HG03095 (cell line): ENCODE measurements around the gene ACP4.

ENCODE experiments used
- ATAC-seq: cut with Tn5 transposase; IDR thresholded peaks from one replicate; pipeline ENCODE4 v1.9.1; 2021; ENCODE audit warnings: moderate library complexity; ENCODE audit not compliant: unreplicated experiment

ACP4 gene

DNA sequence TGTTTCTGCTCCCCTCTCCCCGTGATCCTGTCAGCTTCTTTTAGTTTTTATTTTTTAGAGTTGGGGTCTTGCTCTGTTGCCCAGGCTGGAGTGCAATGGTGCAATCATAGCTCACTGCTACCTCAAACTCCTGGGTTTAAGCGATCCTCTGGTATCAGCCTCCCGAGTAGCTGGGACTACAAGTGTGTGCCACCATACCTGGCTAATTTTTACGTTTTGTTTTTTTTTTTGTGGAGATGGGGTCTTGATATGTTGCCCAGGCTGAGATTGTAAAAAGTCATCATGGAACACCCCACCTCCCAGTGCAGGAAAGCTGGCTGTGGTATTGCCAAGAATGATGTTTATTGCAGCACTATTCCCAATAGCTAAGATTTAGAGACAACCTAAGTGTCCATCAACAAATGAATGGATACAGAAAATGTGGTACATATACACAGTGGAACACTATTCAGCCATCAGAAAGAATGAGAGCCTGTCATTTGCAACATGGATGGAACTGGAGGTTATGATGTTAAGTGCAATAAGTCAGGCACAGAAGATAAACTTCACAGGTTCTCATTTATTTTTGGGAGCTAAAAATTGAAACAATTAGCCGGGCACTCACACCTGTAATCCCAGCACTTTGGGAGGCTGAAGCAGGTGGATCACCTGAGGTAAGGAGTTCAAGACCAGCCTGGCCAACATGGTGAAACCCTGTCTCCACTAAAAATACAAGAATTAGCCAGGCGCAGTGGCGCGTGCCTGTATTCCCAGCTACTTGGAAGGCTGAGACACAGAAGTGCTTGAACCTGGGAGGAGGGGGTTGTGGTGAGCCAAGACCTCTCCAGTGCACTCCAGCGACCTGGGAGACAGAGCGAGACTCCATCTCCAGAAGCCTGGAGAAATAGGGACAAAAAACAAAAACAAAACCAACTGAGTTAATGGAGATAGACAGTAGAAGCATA lies 49.8 kb downstream of the ACP4 start:
- no peak for ATAC-seq

GRCh38 chr19:50842130-50842529 lies 51.9 kb downstream of the ACP4 start:
- ATAC-seq, result no peak

DNA sequence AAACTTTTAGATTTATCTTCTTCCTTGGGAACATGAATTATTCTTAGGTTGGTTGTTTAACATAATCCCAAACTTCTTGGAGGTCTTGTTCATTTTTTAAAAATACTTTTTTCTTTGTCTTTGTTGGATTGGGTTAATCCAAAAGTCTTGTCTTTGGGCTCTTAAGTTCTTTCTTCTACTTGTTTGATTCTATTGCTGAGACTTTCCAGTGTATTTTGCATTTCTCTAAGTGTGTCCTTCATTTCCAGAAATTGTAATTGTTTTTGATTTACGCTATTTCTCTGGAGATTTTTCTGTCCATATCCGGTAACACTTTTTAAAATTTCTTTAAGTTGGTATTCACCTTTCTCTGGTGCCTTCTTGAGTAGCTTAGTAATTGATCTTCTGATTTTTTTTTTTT lies 53.0 kb downstream of the ACP4 start:
- ATAC-seq, result no peak

GRCh38 chr19:50843701-50844221 lies 53.5 kb downstream of the ACP4 start:
- ATAC-seq, result no peak

DNA sequence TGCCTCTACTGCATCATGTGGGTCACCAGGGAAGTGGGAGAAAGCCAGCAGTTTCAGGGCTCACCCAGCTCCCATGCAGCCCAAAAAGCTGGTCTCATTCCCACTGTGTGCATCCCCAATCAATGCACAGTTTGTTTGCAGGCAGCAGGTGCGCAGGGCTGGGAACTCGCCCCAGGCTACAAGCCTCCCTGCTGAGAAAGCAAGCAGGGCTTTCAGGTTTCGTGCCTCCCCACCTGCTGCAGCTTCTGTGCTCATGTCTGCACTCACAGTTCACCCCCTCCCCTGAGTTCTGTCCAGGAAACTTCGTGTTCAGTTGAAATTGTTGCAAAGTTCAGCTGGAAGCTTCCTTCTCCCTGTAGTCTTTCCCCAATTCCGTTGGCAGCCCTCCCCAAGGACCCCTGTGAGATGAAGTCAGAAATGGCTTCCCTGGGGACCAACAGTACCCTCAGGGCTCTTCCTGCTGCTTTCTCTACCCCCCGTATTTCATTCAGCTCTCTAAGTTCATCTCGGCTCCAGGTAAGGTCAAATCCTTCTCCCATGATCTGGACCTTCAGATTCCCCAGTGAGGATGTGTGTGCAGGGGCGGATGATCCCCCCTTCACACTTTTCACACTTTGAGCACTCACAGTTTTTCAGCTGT lies 54.2 kb downstream of the ACP4 start:
- no peak for ATAC-seq
